Karpas-422 (cell line): ENCODE measurements around the gene SMTNL2. TPM values are rescaled to one million over a fixed set of nuclear protein-coding genes. Genes with fewer than 3 reads are reported as not detected.

ENCODE experiments used
- DNase-seq: peaks from one replicate; pipeline ENCODE4 v3.0.0-alpha.2; 2015
- H2AFZ ChIP-seq: fragments of 200-600 bp; sonication (generic); 2 replicates; pipeline ENCODE4 v1.6.1; 2014; ENCODE audit warnings: antibody characterized with exemption, low read length, mixed read lengths
- H3K27ac ChIP-seq: fragments of 200-600 bp; sonication (generic); 2 replicates; pipeline ENCODE4 v1.5.1; 2014; ENCODE audit warnings: mild to moderate bottlenecking, low read length, moderate library complexity
- H3K27me3 ChIP-seq: fragments of 200-600 bp; sonication (generic); 2 replicates; pipeline ENCODE4 v1.6.1; 2014; ENCODE audit warnings: low read length, mixed read lengths
- H3K36me3 ChIP-seq: fragments of 200-600 bp; sonication (generic); 2 replicates; pipeline ENCODE4 v1.6.1; 2014; ENCODE audit warnings: low read length, mixed read lengths; ENCODE audit not compliant: insufficient read depth
- H3K4me1 ChIP-seq: fragments of 200-600 bp; sonication (generic); 2 replicates; pipeline ENCODE4 v1.6.1; 2014; ENCODE audit warnings: mild to moderate bottlenecking, low read length, mixed read lengths
- H3K4me2 ChIP-seq: fragments of 200-600 bp; sonication (generic); 2 replicates; pipeline ENCODE4 v1.6.1; 2014; ENCODE audit warnings: low read length, low read depth, mild to moderate bottlenecking; ENCODE audit not compliant: poor library complexity, severe bottlenecking
- H3K4me3 ChIP-seq: fragments of 200-600 bp; sonication (generic); 2 replicates; pipeline ENCODE4 v1.5.1; 2014; ENCODE audit warnings: mild to moderate bottlenecking, antibody characterized with exemption, low read length, mixed read lengths
- H3K79me2 ChIP-seq: fragments of 200-600 bp; sonication (generic); 2 replicates; pipeline ENCODE4 v1.6.1; 2014; ENCODE audit warnings: mild to moderate bottlenecking, low read length, mixed read lengths
- H3K9ac ChIP-seq: fragments of 200-600 bp; sonication (generic); 2 replicates; pipeline ENCODE4 v1.6.0; 2014; ENCODE audit warnings: low read length
- H3K9me2 ChIP-seq: fragments of 200-600 bp; sonication (generic), shearing (Covaris generic); replicated peaks from 2 replicates; pipeline ENCODE4 v1.6.0; 2014; ENCODE audit warnings: mild to moderate bottlenecking, low read length, moderate library complexity; ENCODE audit not compliant: insufficient read depth
- H3K9me3 ChIP-seq: fragments of 300-700, 200-600 bp; sonication (generic); 2 replicates; pipeline ENCODE4 v1.6.1; 2014; ENCODE audit warnings: low read length, mixed read lengths
- H4K20me1 ChIP-seq: fragments of 200-600 bp; sonication (generic); 2 replicates; pipeline ENCODE4 v1.6.1; 2014; ENCODE audit warnings: mild to moderate bottlenecking, antibody characterized with exemption, low read length, low read depth; ENCODE audit not compliant: insufficient read depth
- total RNA-seq: library from RNA; depleted of rRNA; stranded (reverse); fragments of >200 nt; shearing (Covaris generic); gene quantifications from 2 replicates; pipeline ENCODE4 v1.2.3, GENCODE V29; 2014; ENCODE audit warnings: low replicate concordance

The SMTNL2 gene
- total RNA-seq, 1 experiment from 2014 or later, result 0.45 TPM

- no peak overlapping the region for H3K9ac ChIP-seq
- no peaks in the 10 kb centered on the region for H3K79me2 ChIP-seq
- DNase-seq, result no peak
- peaks cover 3% of the 10 kb centered on the region; the same call in 1 of the 2 replicates for H3K4me1 ChIP-seq
- no peaks in the 10 kb centered on the region for H3K9me2 ChIP-seq
- H2AFZ ChIP-seq, result no peak overlapping the region
- H3K27ac ChIP-seq, result no peak overlapping the region
- H4K20me1 ChIP-seq, result no peaks in the 10 kb centered on the region
- H3K9me3 ChIP-seq, result no peaks in the 10 kb centered on the region
- no peaks in the 10 kb centered on the region for H3K27me3 ChIP-seq
- H3K36me3 ChIP-seq, result no peaks in the 10 kb centered on the region
- H3K4me2 ChIP-seq, result no peak overlapping the region
- no peak overlapping the region for H3K4me3 ChIP-seq
These were observed 42.5 kb downstream of the SMTNL2 start for GRCh38 chr17:4626734-4627256.

DNA sequence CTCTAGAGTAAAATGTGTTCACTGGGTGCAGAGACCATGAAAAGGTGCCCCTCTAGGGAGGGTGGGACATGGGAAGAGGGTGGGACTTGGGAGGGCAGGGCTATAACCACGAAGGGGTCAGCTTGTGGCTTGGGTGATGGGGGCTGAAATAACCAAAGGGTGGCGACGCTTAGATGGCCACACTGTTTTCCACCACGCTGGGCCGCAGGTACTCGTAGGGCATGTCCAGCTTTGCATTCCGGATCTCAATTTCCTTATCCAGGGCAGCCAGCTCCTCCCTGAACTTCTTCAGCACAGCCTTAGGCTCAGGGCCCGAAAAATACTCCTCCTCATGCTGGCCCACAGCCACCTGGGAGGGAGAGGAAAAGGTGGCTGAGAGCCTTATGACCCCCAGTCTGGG is 47.1 kb downstream of the SMTNL2 start:
- Histone ChIP-seq H3K27ac (no peak overlapping the region), H3K27me3 (no peaks in the 10 kb centered on the region), H3K4me1 (peaks cover 25% of the 10 kb centered on the region), H3K9me3 (no peaks in the 10 kb centered on the region), H3K9ac (no peak overlapping the region), H3K9me2 (no peaks in the 10 kb centered on the region), H3K36me3 (no peaks in the 10 kb centered on the region), H3K4me2 (no peak overlapping the region), H2AFZ (no peak overlapping the region), H4K20me1 (no peaks in the 10 kb centered on the region), H3K79me2 (no peaks in the 10 kb centered on the region), H3K4me3 (no peak overlapping the region)
- no peak for DNase-seq

GRCh38 chr17:4631836-4632580 is 47.7 kb downstream of the SMTNL2 start:
- Histone ChIP-seq H3K27ac (no peak overlapping the region), H3K4me1 (peaks cover 31% of the 10 kb centered on the region), H3K9me2 (no peaks in the 10 kb centered on the region), H3K9ac (no peak overlapping the region), H2AFZ (no peak overlapping the region), H3K79me2 (no peaks in the 10 kb centered on the region), H4K20me1 (no peaks in the 10 kb centered on the region), H3K4me2 (no peak overlapping the region), H3K4me3 (no peak overlapping the region), H3K9me3 (no peaks in the 10 kb centered on the region), H3K27me3 (no peaks in the 10 kb centered on the region), H3K36me3 (no peaks in the 10 kb centered on the region)
- peak; percentile 32 for DNase-seq

DNA sequence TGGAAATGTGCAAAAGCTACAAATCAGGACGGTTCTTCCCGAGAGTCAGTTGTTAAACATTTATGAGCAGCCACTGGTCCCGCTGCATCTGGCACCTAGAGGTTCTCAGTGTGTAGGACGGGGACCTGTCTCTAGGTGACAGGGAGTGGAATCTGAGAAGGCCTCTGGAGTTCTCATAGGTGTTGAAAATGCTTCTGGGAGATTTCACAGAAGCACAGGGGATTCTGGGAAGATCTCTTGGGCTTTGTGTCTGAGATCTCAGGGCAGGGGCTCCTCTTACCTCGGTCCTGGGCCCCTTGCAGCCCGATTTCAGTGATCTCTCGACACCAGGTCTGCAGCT is 48.2 kb downstream of the SMTNL2 start:
- Histone ChIP-seq H3K9me2 (no peaks in the 10 kb centered on the region), H4K20me1 (no peaks in the 10 kb centered on the region), H3K9ac (no peak overlapping the region), H3K27me3 (no peaks in the 10 kb centered on the region), H3K4me3 (no peak overlapping the region), H2AFZ (no peak overlapping the region), H3K36me3 (no peaks in the 10 kb centered on the region), H3K79me2 (no peaks in the 10 kb centered on the region), H3K4me1 (peaks cover 35% of the 10 kb centered on the region), H3K4me2 (no peak overlapping the region), H3K27ac (no peak overlapping the region), H3K9me3 (no peaks in the 10 kb centered on the region)
- DNase-seq, result no peak

DNA sequence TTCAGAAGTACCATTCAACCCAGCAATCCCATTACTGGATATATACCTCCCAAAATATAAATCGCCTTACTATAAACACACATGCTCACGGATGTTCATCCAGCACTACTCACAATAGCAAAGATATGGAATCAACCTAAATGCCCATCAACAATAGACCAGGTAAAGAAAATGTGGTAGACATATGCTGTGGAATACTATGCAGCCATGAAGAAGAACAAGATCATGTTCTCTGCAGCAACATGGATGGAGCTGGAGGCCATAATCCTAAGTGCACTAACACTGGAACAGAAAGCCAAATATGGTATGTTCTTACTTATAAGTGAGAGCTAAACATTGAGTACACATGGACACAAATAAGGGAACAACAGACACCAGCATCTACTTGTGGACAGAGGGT is 49.3 kb downstream of the SMTNL2 start:
- no peak overlapping the region for H3K4me2 ChIP-seq
- no peak overlapping the region for H2AFZ ChIP-seq
- no peaks in the 10 kb centered on the region for H3K36me3 ChIP-seq
- H3K27ac ChIP-seq, result no peak overlapping the region
- H3K9me3 ChIP-seq, result no peaks in the 10 kb centered on the region
- H3K4me3 ChIP-seq, result no peak overlapping the region
- H3K79me2 ChIP-seq, result no peaks in the 10 kb centered on the region
- no peaks in the 10 kb centered on the region for H3K27me3 ChIP-seq
- H4K20me1 ChIP-seq, result no peaks in the 10 kb centered on the region
- H3K9me2 ChIP-seq, result no peaks in the 10 kb centered on the region
- peaks cover 35% of the 10 kb centered on the region for H3K4me1 ChIP-seq
- no peak for DNase-seq
- no peak overlapping the region for H3K9ac ChIP-seq

GRCh38 chr17:4634976-4635375 is 50.6 kb downstream of the SMTNL2 start:
- Histone ChIP-seq H3K4me2 (peak overlapping the region; percentile 92), H3K9me3 (no peaks in the 10 kb centered on the region), H3K36me3 (no peaks in the 10 kb centered on the region), H3K9me2 (no peaks in the 10 kb centered on the region), H3K27ac (peak overlapping the region; percentile 90), H3K4me3 (peak overlapping the region; percentile 70), H3K4me1 (peaks cover 38% of the 10 kb centered on the region), H2AFZ (peak overlapping the region; percentile 90; the same call in 1 of the 2 replicates), H3K27me3 (no peaks in the 10 kb centered on the region), H3K9ac (peak overlapping the region; percentile 76), H3K79me2 (no peaks in the 10 kb centered on the region), H4K20me1 (no peaks in the 10 kb centered on the region)
- no peak for DNase-seq

DNA sequence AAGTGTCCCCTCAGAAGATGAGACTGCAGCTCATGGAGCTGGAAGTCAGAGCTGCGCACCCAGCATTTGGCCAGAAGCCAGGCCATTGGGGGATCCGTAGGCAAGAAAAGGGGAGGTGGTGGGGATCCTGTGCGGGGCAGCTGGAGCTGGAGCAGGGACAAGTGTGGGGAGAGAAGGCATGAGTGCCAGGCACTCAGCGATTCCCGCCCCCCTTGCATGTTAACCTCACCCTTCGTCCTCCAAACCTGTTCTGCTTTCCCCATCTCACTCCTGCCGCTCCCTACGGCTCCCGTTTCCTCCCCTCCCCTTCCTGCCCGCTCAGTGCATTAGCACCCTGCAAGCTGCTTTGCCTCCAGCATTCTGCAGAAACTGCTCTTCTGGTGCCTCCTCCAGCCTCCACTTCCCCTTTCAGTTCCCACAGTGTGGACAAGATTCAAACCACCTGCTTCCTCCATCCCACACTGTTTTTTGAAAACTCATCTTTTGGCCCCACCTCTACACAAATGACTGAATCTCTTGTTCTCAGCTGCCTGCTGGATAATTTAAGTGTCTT is 51.6 kb downstream of the SMTNL2 start:
- peak; percentile 90 for DNase-seq
- Histone ChIP-seq H2AFZ (peak overlapping the region; percentile 90), H3K9me3 (no peaks in the 10 kb centered on the region), H3K79me2 (no peaks in the 10 kb centered on the region), H3K9me2 (no peaks in the 10 kb centered on the region), H4K20me1 (no peaks in the 10 kb centered on the region), H3K27me3 (no peaks in the 10 kb centered on the region), H3K4me1 (peaks cover 38% of the 10 kb centered on the region), H3K4me2 (peak overlapping the region; percentile 92), H3K36me3 (no peaks in the 10 kb centered on the region), H3K4me3 (peak overlapping the region; percentile 70), H3K9ac (peak overlapping the region; percentile 76), H3K27ac (peak overlapping the region; percentile 90)

GRCh38 chr17:4636474-4637100 is 52.3 kb downstream of the SMTNL2 start:
- no peaks in the 10 kb centered on the region for H3K79me2 ChIP-seq
- no peaks in the 10 kb centered on the region for H3K9me3 ChIP-seq
- peak overlapping the region; percentile 92 for H3K4me2 ChIP-seq
- H3K4me1 ChIP-seq, result peaks cover 35% of the 10 kb centered on the region
- no peaks in the 10 kb centered on the region for H4K20me1 ChIP-seq
- H3K27ac ChIP-seq, result peak overlapping the region; percentile 90
- H2AFZ ChIP-seq, result peak overlapping the region; percentile 52
- H3K9ac ChIP-seq, result peak overlapping the region; percentile 76
- DNase-seq, result peak; percentile 75
- H3K4me3 ChIP-seq, result peak overlapping the region; percentile 70
- H3K36me3 ChIP-seq, result no peaks in the 10 kb centered on the region
- H3K9me2 ChIP-seq, result no peaks in the 10 kb centered on the region
- H3K27me3 ChIP-seq, result no peaks in the 10 kb centered on the region
